Astrocyte of the spinal cord (primary cell): ENCODE results near the gene LRRC15.

Source experiments
- DNase-seq: peaks from one replicate; pipeline ENCODE4 v3.0.0; 2011; ENCODE audit warnings: low read depth, low spot score
- H3K4me3 ChIP-seq: 2 replicates; pipeline ENCODE4 v1.5.1; 2011; ENCODE audit warnings: low read depth, mild to moderate bottlenecking, low read length, moderate library complexity
- in situ Hi-C: cut with HindIII; loops from 2 replicates; pipeline ENCODE4 v1.10.0; 2017; ENCODE audit warnings: low sequenced_read_pairs
- TF ChIP-seq, protein P1 (sequence below): IDR thresholded peaks from 2 replicates; pipeline ENCODE4 v1.5.1; 2012; ENCODE audit warnings: low read depth, mild to moderate bottlenecking, low read length, inconsistent platforms

Gene LRRC15

DNA sequence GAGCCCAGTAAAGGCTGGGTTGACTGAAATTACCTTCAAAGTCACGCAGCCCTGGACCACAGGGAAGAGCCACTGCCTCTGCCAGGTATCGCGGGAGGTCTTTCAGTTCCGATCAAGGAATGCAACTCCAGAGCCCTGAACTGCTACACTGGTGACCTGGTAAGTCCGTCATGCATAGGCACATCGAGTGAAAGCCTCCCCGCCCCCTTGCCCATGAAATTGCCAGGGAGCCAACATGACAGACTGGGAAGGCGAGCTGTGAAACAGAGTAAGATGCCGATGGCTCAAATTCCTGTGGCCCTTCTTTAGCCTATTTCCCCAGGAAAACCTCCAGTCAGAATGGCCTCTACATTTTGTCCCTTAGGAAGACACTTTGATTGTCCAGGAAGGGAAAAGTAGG lies 31.8 kb upstream of the LRRC15 start:
- no peak overlapping the region for H3K4me3 ChIP-seq
- DNase-seq = no peak
- in situ Hi-C loops = no loop called here
- TF ChIP-seq, protein P1, sequence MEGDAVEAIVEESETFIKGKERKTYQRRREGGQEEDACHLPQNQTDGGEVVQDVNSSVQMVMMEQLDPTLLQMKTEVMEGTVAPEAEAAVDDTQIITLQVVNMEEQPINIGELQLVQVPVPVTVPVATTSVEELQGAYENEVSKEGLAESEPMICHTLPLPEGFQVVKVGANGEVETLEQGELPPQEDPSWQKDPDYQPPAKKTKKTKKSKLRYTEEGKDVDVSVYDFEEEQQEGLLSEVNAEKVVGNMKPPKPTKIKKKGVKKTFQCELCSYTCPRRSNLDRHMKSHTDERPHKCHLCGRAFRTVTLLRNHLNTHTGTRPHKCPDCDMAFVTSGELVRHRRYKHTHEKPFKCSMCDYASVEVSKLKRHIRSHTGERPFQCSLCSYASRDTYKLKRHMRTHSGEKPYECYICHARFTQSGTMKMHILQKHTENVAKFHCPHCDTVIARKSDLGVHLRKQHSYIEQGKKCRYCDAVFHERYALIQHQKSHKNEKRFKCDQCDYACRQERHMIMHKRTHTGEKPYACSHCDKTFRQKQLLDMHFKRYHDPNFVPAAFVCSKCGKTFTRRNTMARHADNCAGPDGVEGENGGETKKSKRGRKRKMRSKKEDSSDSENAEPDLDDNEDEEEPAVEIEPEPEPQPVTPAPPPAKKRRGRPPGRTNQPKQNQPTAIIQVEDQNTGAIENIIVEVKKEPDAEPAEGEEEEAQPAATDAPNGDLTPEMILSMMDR = no peak

GRCh38 chr3:194399874-194400411 lies 30.4 kb upstream of the LRRC15 start:
- in situ Hi-C loops = no loop called here
- DNase-seq = no peak
- no peak overlapping the region for H3K4me3 ChIP-seq
- TF ChIP-seq, protein P1 = no peak

DNA sequence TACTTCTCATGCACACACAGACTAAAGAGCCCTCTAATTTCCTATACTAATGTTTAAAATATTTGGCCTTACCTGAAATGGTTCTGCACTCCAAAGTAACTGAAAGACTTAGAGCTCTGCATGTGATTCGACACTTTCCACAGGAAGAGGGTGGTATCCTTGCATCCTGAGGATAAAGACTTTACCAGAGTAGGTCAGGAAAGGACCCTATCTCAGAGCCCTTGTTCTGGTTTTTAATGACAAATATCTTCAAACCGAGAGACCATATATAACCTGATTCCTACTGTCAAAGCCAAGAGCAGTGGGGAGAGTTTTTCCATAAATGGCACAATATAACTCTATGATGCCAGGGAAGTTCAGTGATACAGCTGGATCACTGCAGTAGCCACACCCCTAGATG lies 29.6 kb upstream of the LRRC15 start, which contains the start of gene GP5:
TSS of gene GP5 (minus strand) at position 101 of the 400 bp plus-strand sequence. CDS start 984 bp downstream, outside the sequence.
- TF ChIP-seq, protein P1 = no peak
- in situ Hi-C loops = no loop called here
- H3K4me3 ChIP-seq = no peak within 1 kb of the TSS
- DNase-seq = no peak

GRCh38 chr3:194397757-194398312 lies 28.3 kb upstream of the LRRC15 start:
- TF ChIP-seq, protein P1 = no peak
- peak; percentile 10 for DNase-seq
- in situ Hi-C loops = no loop called here
- H3K4me3 ChIP-seq = no peak overlapping the region

DNA sequence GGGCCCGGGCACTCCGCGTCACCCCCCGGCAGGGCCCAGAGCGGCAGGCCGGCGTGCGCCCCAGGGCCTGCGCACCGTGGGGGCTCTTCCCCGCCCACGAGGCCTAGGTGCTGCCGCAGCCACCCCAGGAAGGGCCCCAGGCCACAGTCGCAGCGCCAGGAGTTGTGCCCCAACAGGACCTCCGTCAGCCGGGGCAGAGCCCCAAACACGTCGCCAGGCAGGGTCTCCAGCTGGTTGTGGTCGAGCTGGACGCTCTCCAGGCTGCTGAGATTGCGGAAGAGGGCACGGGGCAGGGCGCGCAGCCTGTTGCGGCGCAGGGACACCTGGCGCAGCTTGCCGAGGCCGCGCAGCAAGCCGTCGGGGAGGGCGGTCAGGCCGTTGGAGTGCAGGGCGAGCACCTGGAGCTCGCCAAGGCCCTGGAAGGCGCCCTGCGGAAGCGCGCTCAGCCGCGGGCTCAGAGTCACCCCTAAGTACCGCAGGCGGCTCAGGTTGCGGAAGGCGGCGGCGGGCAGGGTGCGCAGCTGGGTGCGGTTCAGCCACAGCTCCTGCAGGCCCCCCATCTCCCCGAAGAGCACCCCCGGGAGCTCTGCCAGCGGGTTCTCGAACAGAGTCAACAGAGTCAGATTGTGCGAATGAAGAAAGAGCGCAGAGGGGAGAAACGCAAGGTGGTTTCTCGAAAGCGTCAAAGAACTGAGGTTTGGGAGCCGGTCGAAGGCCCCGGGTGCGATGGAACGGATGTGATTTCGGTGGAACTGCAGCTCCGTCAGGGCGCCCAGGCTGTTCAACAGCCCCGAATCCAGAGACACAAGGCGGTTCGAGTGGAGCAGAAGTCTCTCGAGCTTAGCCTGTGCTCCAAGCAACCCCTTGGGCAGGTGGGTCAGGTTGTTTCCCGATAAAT lies 27.6 kb upstream of the LRRC15 start:
- TF ChIP-seq, protein P1 = no peak
- peak; percentile 31 for DNase-seq
- peak overlapping the region; percentile 2 for H3K4me3 ChIP-seq
- in situ Hi-C loops = no loop called here

GRCh38 chr3:194396539-194396858 lies 27.0 kb upstream of the LRRC15 start:
- TF ChIP-seq, protein P1 = no peak
- no peak overlapping the region for H3K4me3 ChIP-seq
- in situ Hi-C loops = no loop called here
- DNase-seq = no peak
